Measurements from ENCODE around the gene FOLR1.
"Not testable (repeated sequence)": the region's sequence is repeated elsewhere in the genome, so short reads cannot be mapped to it uniquely, and the experiment has no call there.

FOLR1 gene

GRCh38 chr11:72191961-72192381 is at the start of gene FOLR1:
TSS of gene FOLR1 (plus strand) at chr11:72192140. CDS start at chr11:72192174, 34 bp downstream.
- DNase-seq (ENCODE audit: low read depth) = no peak

GRCh38 chr11:72142543-72142942 is 49.4 kb upstream of the FOLR1 start:
- not testable (repeated sequence) for DNase-seq (ENCODE audit: low read depth)

GRCh38 chr11:72144807-72145565 is 47.0 kb upstream of the FOLR1 start:
- no peak for DNase-seq (ENCODE audit: low read depth)

- no peak for DNase-seq (ENCODE audit: low read depth)
These were observed 45.3 kb upstream of the FOLR1 start for GRCh38 chr11:72146625-72147024.

DNA sequence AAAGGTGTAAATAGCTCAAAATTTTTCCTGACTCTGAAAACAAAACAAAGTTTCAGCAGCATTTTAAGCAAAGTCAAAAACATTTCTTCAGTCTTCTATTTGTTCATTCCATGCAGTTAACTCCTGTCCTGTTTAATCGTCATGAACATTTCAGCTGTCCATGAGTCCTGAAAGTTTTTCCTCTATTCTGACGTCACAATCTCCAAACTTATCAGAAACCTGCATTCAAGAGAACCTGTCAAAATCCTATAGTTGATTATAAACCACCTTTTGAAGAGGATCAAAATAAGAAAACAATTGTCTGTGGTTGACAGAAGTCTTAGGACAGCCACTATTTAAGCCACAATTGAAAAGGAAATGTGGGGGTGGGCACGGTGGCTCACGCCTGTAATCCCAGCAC is 41.1 kb upstream of the FOLR1 start:
- no peak for DNase-seq (ENCODE audit: low read depth)

GRCh38 chr11:72153874-72154273 is 38.1 kb upstream of the FOLR1 start:
- not testable (repeated sequence) for DNase-seq (ENCODE audit: low read depth)

DNA sequence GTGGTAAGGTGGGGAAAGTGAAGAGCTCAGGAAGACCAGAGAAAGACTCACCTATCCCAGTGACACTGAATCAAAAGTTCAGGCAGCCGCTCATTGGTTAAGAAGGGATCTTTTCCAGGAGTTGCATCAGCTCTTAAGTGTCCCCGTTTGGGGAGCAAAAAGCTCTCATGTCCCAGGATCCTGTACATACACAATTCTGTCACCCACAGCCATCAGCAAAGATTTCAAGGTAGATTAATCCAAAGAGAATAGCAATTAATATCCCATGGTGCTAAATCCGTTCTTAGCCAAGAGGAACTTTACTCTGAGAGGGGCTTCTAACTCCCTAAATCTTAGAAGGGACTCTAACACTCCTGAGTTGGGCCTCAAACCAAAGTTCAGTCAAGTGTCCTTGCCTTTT is 37.1 kb upstream of the FOLR1 start:
- no peak for DNase-seq (ENCODE audit: low read depth)

DNA sequence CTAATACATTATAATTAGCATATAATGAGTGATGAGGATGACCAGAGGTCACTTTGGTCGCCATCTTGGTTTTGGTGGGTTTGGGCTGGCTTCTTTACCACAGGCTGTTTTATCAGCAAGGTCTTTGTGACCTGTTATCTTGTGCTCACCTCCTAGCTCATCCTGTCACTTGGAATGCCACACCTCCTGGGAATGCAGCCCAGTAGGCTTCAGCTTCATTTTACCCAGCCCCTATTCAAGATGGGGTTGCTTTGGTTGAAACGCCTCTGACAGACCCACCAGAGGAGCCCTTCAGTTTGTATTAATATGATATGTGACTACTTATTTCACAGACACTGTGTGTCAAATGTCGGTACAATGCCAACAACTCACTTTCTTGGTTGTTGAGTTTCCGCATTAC is 36.2 kb upstream of the FOLR1 start:
- no peak for DNase-seq (ENCODE audit: low read depth)

DNA sequence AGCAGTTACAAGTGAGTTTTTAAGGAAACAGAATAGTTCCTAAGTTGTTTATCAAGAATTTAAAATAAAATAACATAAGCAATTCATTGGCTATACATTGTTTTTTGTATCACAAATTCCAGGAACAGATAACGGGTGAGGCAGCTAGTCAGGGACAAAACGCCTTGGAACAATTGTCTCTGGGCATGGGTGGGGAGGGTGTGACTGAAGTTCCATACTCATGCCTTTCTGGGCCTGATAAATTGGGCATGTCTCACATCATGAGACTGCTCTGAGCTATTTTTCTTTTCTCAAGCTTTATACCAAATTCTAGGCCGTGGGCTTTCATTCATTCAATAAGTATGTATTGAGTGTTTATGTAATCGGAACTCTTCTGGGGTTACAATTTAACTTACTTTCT is 34.8 kb upstream of the FOLR1 start:
- no peak for DNase-seq (ENCODE audit: low read depth)

DNA sequence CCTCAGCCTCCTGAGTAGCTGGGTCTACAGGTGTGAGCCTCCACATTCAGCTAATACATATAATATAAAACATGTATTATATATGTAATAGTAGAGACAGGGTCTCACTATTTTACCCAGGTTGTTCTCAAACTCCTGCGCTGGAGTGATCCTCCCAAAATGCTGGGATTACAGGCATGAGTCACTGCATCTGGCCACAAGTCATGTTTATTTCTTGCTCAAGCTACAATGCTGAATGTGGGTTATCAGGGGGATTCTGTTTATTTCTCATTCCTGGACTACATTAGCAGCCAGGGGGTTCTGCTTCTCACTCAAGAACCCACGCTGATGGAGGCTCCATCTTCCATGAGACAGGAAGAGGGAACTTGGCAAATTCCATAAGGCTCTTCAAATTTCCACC is 31.6 kb upstream of the FOLR1 start:
- no peak for DNase-seq (ENCODE audit: low read depth)

DNA sequence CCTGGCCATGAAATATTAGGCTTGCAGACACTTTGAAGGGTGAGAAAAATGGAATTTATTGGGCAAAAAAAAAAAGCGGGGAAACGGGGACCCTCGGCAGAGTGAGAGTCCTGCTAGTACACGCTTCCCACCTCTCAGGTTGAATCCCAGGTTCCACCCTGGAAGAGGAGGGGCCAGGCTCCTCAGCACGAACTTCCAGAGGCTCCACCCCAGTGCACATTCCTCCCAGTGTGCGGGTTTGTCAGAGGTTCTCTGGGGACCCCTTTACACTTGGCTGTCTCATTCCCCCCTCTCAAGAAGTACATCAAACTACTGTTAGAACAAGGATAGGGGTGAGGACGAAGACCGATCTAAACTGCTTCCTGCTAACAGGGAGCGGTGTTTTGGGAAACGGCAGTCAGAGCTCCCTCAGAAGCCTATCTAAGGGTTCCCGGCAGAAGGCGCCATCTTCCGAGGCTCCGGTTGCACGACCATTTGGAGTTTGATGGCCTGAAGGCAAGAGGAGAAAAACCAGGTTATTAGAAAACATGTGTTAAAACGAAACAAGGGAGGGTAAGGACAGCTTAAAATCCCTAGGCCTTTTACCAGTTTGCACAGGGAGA is 28.9 kb upstream of the FOLR1 start:
- no peak for DNase-seq (ENCODE audit: low read depth)

GRCh38 chr11:72164187-72164586 is 27.8 kb upstream of the FOLR1 start:
- DNase-seq (ENCODE audit: low read depth) = not testable (repeated sequence)

DNA sequence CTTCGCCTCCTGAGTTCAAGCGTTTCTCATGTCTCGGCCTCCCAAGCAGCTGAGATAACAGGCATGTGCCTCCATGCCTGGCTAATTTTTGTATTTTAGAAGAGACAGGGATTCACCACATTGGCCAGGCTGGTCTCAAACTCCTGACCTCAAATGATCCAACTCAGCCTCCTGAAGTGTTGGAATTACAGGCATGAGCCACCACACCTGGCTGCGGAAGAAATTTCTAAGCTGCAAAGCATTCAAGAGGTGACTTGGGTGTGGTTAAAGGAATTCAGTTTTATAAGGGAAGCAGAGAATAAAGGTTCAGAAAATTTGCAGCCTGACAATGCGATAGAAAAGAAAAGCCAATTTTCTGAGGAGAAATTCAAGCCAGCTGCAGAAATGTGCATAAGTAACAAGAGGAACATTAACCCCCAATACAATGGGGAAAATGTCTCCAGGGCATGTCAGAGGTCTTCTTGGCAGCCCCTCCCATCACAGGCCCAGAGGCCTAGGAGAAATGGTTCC is 22.8 kb upstream of the FOLR1 start:
- DNase-seq (ENCODE audit: low read depth) = not testable (repeated sequence)

DNA sequence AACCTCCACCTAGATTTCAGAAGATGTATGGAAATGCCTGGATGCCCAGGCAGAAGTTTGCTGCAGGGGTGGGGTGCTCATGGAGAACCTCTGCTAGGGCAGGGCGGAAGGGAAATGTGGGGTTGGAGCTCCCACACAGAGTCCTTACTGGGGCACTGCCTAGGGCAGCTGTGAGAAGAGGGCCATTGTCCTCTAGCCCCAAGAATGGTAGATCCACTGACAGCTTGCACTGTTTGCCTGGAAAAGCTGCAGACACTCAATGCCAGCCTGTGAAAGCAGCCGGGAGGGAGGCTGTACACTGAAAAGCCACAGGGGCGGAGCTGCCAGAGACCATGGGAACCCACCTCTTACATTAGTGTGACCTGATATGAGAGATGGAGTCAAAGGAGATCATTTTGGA is 22.2 kb upstream of the FOLR1 start:
- DNase-seq (ENCODE audit: low read depth) = not testable (repeated sequence)

DNA sequence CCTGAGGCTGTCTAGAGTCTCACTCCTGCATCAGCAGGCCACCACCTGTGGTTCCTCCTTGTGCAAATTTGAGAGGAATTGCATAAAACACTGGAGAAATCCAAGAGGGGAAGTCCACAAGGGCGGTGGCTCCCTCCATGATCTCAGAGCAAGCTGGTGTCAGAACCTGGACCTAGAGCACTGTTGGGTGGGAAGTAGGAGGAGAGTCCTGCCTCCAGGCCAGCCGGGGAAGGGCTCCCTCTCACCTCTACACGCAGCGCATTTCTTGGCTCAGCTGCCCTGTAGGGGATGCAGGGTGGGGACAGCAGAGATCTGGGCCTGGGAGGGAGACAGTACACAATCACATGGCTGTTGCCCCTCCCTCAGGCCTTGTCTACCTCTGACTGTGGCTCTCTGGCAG is 19.9 kb upstream of the FOLR1 start:
- not testable (repeated sequence) for DNase-seq (ENCODE audit: low read depth)

GRCh38 chr11:72173291-72173690 is 18.6 kb upstream of the FOLR1 start:
- DNase-seq (ENCODE audit: low read depth) = no peak

- no peak for DNase-seq (ENCODE audit: low read depth)
These were observed 17.5 kb upstream of the FOLR1 start for GRCh38 chr11:72174302-72175070.

- no peak for DNase-seq (ENCODE audit: low read depth)
These were observed 14.3 kb upstream of the FOLR1 start for GRCh38 chr11:72177656-72178055.

DNA sequence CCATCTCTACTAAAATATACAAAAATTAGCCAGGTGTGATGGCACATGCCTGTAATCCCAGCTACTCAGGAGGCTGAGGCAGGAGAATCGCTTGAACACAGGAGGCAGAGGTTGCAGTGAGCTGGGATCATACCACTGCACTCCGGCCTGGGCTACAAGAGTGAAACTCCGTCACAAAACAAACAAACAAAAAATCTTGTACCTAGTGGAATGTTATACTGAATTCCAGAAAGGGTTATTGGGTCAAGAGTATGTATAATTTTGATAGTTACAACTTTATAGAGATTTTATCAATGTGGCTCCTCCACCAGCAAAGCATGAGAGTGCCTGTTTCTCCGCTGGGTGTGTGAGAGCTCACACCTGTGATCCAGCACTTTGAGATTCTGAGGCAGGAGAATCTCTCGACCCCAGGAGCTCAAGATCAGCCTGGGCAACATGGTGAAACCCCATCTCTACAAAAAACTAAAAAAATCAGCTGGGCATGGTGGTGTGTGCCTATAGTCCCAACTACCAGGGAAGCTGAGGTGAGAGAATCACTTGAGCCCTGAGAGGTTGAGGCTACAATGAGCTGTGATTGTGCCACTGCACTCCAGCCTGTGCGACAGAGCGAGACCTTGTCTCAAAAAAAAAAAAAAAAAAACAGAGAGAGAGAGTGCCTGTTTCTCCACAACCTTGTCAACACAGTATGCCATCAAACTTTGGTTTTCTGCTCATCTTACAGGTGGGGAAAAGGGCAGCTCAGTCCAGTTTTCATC is 12.7 kb upstream of the FOLR1 start:
- DNase-seq (ENCODE audit: low read depth) = no peak

- no peak for DNase-seq (ENCODE audit: low read depth)
These were observed 12.0 kb upstream of the FOLR1 start for GRCh38 chr11:72179804-72180396.

DNA sequence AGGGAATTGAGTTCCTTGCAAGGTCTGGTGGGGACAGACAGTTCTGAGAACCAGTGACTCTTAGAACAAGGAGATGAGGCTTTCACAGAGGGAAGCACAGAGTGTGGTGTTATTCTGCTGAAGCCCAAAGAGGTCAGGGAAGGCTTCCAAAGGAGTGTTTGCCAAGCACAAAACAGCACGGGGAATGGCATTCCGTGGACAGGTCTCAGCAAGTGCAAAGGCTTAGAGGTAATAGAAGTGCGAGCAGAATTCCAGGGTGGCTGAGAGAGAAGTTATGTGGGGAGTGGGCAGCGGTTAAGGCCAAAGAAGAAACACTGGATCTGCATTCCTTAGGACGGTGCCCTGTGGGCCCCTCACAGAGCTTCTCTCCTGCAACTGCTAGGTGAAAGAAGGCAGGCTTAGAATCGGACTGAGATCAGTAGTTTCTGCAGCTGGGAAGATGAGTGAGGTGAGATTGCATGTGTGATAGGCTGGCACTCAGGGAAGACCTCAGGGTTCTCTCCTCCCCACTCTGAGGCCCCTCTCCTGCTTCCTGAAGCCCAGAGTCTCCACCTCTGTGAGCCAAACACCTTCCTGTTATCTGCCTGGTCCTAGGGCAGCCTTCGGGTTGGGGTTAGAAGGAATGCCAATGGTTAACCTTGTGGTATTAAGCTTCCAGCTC is 10.9 kb upstream of the FOLR1 start:
- DNase-seq (ENCODE audit: low read depth) = not testable (repeated sequence)

Data from activated gamma-delta T cell treated with anti-CD3 and anti-CD28 coated beads, Interleukin-2, amount 50 U/mL, for 16 hours (primary cell).